K562 (cell line): Measurements from ENCODE around the gene ENHO.

ENCODE experiments used
- CAMTA2 ChIP-seq: fragments of 250-450 bp; sonication (Bioruptor Pico); conservative IDR thresholded peaks from 2 replicates; pipeline ENCODE4 v1.5.1; 2022
- CREB5 ChIP-seq: fragments of 250-450 bp; sonication (Bioruptor Pico); IDR thresholded peaks from 2 replicates; pipeline ENCODE4 v1.5.0; 2020; ENCODE audit warnings: mild to moderate bottlenecking
- CTCF ChIP-seq, 3 experiments: IDR thresholded peaks in 2 of 3; conservative IDR thresholded peaks in 1 of 3; 2 replicates each; pipeline ENCODE4 v1.5.1; 2011 to 2012; ENCODE audit warnings: low read length in 3 of 3, mild to moderate bottlenecking in 3 of 3, control low read depth in 2 of 3, improper control_type of control experiment in 1 of 3, inconsistent platforms in 1 of 3, low read depth in 1 of 3, mixed read lengths in 1 of 3, moderate library complexity in 1 of 3; ENCODE audit not compliant: insufficient read depth in 2 of 3
- HOMEZ ChIP-seq: fragments of 250-450 bp; sonication (Bioruptor Pico); IDR thresholded peaks from 2 replicates; pipeline ENCODE4 v1.4.0; 2020; ENCODE audit warnings: mild to moderate bottlenecking, moderate library complexity
- POLR2AphosphoS5 ChIP-seq: IDR thresholded peaks from 2 replicates; pipeline ENCODE4 v1.6.1; 2011; ENCODE audit warnings: mild to moderate bottlenecking, low read depth, low read length, moderate library complexity; ENCODE audit not compliant: control insufficient read depth, insufficient read depth
- RFX7 ChIP-seq: fragments of 250-450 bp; sonication (Bioruptor Pico); IDR thresholded peaks from 2 replicates; pipeline ENCODE4 v1.5.1; 2021; ENCODE audit warnings: mild to moderate bottlenecking
- RNF219 ChIP-seq: fragments of 250-450 bp; sonication (Bioruptor Pico); IDR thresholded peaks from 2 replicates; pipeline ENCODE4 v1.5.0; 2022; ENCODE audit warnings: mild to moderate bottlenecking
- SAFB2 ChIP-seq: fragments of 200-400 bp; formaldehyde crosslinking; IDR thresholded peaks from 2 replicates; pipeline ENCODE4 v1.6.1; 2018; ENCODE audit warnings: borderline replicate concordance, low read length, low read depth, moderate library complexity; ENCODE audit not compliant: severe bottlenecking
- SMARCB1 ChIP-seq: IDR thresholded peaks from 2 replicates; pipeline ENCODE4 v1.6.1; 2011; ENCODE audit warnings: improper control_type of control experiment, low read depth; ENCODE audit not compliant: insufficient read length
- SMARCC2 ChIP-seq: fragments of 450-650 bp; IDR thresholded peaks from 2 replicates; pipeline ENCODE4 v1.6.1; 2017; ENCODE audit warnings: antibody characterized with exemption, moderate library complexity, mild to moderate bottlenecking, low read depth
- TF ChIP-seq, protein P1 (sequence below): fragments of 250-450 bp; sonication (Bioruptor Pico); IDR thresholded peaks from 2 replicates; pipeline ENCODE4 v1.4.0; 2020
- TF ChIP-seq, protein P2 (sequence below): sonication (generic); formaldehyde crosslinking; IDR thresholded peaks from 2 replicates; pipeline ENCODE4 v1.8.0; 2022; ENCODE audit warnings: missing genetic modification reagents, mild to moderate bottlenecking, borderline replicate concordance

DNA sequence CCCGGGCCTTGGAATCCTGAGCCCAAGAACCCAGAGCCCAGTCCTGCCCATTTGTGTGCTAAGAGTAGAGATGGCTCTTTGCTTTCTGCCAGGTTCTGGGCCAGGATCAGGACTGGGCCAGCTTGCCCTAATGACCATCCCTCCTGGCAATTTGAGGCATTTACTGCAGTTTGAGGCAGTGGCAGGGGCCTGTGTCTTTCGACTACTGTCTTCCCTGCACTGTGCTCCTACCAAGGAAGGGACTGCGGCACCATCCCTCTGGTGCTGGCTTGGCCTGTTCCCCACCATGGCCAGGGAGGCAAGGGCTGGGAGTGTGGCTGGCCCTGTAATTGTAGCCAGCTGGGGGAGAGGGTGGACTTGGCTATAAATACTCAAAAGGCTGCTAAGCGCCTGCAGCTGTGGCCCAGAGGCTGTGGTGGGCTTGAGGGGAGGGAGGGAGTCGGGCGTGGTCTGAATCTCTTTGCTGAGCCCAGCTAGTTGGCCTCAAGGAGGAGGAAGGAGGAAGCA is 4.6 kb downstream of the ENHO start:
- no peak for TF ChIP-seq CTCF (IDR thresholded peaks at IDR 0.05 in 2 of 3, conservative IDR thresholded peaks at IDR 0.05 in 1 of 3; ENCODE audit: insufficient read depth in 2 of 3, low read depth in 1 of 3, low read length in 3 of 3)
- TF ChIP-seq, protein P1, sequence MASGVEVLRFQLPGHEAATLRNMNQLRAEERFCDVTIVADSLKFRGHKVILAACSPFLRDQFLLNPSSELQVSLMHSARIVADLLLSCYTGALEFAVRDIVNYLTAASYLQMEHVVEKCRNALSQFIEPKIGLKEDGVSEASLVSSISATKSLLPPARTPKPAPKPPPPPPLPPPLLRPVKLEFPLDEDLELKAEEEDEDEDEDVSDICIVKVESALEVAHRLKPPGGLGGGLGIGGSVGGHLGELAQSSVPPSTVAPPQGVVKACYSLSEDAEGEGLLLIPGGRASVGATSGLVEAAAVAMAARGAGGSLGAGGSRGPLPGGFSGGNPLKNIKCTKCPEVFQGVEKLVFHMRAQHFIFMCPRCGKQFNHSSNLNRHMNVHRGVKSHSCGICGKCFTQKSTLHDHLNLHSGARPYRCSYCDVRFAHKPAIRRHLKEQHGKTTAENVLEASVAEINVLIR: no peak
- TF ChIP-seq CAMTA2 (CRISPR knock-in tag): no peak
- TF ChIP-seq HOMEZ (CRISPR knock-in tag): no peak
- TF ChIP-seq POLR2AphosphoS5: no peak
- no peak for TF ChIP-seq SAFB2
- no peak for TF ChIP-seq SMARCB1
- no peak for TF ChIP-seq SMARCC2
- no peak for TF ChIP-seq RNF219
- TF ChIP-seq RFX7 (CRISPR knock-in tag): no peak
- TF ChIP-seq CREB5 (CRISPR knock-in tag): no peak
- TF ChIP-seq, protein P2, sequence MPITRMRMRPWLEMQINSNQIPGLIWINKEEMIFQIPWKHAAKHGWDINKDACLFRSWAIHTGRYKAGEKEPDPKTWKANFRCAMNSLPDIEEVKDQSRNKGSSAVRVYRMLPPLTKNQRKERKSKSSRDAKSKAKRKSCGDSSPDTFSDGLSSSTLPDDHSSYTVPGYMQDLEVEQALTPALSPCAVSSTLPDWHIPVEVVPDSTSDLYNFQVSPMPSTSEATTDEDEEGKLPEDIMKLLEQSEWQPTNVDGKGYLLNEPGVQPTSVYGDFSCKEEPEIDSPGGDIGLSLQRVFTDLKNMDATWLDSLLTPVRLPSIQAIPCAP: no peak
